ENCODE measurements around the gene SEC14L5.

GRCh38 chr16:4949986-4950385, 8.1 kb upstream of the SEC14L5 start:
- TF ChIP-seq CTCF (tag by site-specific recombination; IDR thresholded peaks at IDR 0.05) (no peak), ZNF433 (tag by site-specific recombination; IDR thresholded peaks at IDR 0.05; ENCODE audit: low read depth) (no peak), ZNF157 (tag by site-specific recombination; IDR thresholded peaks at IDR 0.05) (no peak), KLF17 (tag by site-specific recombination; IDR thresholded peaks at IDR 0.05) (no peak), ZNF561 (tag by site-specific recombination; IDR thresholded peaks at IDR 0.05; ENCODE audit: borderline replicate concordance) (no peak)

All from HEK293 (cell line).